HCT116 (cell line): ENCODE measurements around the gene SOX30. TPM values are rescaled to one million over a fixed set of nuclear protein-coding genes. Genes with fewer than 3 reads are reported as not detected.

Experiments
- ATAC-seq: fragments of 200-7000 bp; cut with Tn5 transposase; 2 replicates; pipeline ENCODE4 v1.9.1; 2020; ENCODE audit warnings: mild to moderate bottlenecking, moderate library complexity
- BruUV-seq: library from RNA; stranded (reverse); fragments of 400-500 nt; replicated peaks from 2 replicates; lab custom pipeline; 2021; lab: Mats Ljungman, UMichigan
- CTCF ChIA-PET: fragments of 300-600 bp; sonication (Branson Sonifier 250); formaldehyde crosslinking; loops from one replicate; lab custom pipeline; 2021; ENCODE audit warnings: antibody characterized with exemption; lab: Charles Lee
- POLR2A ChIA-PET: fragments of 300-600, 350-600 bp; sonication (Branson Sonifier 250); formaldehyde crosslinking; loops from one replicate; lab custom pipeline; 2021; ENCODE audit warnings: antibody characterized with exemption; lab: Charles Lee
- RAD21 ChIA-PET, 2 experiments: fragments of 300-600 bp; sonication (Branson Sonifier 250); formaldehyde crosslinking; loops; one replicate each; lab custom pipeline; 2023; ENCODE audit warnings: low total read pairs in 2 of 2; ENCODE audit not compliant: uncharacterized antibody in 2 of 2, unreplicated experiment in 2 of 2, low non-redundant PET in 1 of 2; lab: Charles Lee
- DNase-seq: peaks from one replicate; pipeline ENCODE4 v3.0.0-alpha.2; 2010; ENCODE audit warnings: low read depth, low spot score
- H2AFZ ChIP-seq: fragments of 200-600 bp; shearing (Covaris generic), sonication (generic); 2 replicates; pipeline ENCODE4 v1.6.1; 2017; ENCODE audit warnings: low read depth, mixed run types, mixed read lengths, antibody characterized with exemption, low read length; ENCODE audit not compliant: poor library complexity, severe bottlenecking
- H3K27ac ChIP-seq: 2 replicates; pipeline ENCODE4 v1.5.1; 2012; ENCODE audit warnings: low read depth, low read length
- H3K27me3 ChIP-seq: fragments of 200-600 bp; sonication (generic); 2 replicates; pipeline ENCODE4 v1.6.1; 2016; ENCODE audit warnings: mixed run types, low read length, mixed read lengths; ENCODE audit not compliant: insufficient read depth
- H3K36me3 ChIP-seq, 2 experiments: fragments of 200-500 bp in 1 of 2; fragments of 200-600 bp in 1 of 2; sonication (Bioruptor generic) in 1 of 2; sonication (generic) in 1 of 2; 2 replicates each; pipeline versions ENCODE4 v1.5.1 to v1.6.1; 2014 to 2016; ENCODE audit warnings: low read length in 2 of 2, inconsistent platforms in 1 of 2, mixed read lengths in 1 of 2, mixed run types in 1 of 2; ENCODE audit not compliant: insufficient read depth in 2 of 2, control insufficient read depth in 1 of 2
- H3K4me1 ChIP-seq, 2 experiments: fragments of 200-600 bp in 1 of 2; sonication (generic) in 1 of 2; 2 replicates each; pipeline versions ENCODE4 v1.5.1 to v1.6.1; 2012 to 2017; ENCODE audit warnings: low read length in 2 of 2, inconsistent platforms in 1 of 2, mild to moderate bottlenecking in 1 of 2, mixed read lengths in 1 of 2, mixed run types in 1 of 2, moderate library complexity in 1 of 2; ENCODE audit not compliant: insufficient read depth in 2 of 2, control insufficient read depth in 1 of 2
- H3K4me2 ChIP-seq: fragments of 200-600 bp; sonication (generic); 2 replicates; pipeline ENCODE4 v1.6.1; 2017; ENCODE audit warnings: mixed run types, low read length, mixed read lengths
- H3K4me3 ChIP-seq, 2 experiments: fragments of 200-600 bp in 1 of 2; sonication (generic) in 1 of 2; replicated peaks in 1 of 2; 2 replicates each; pipeline ENCODE4 v1.5.1; 2011 to 2016; ENCODE audit warnings: low read length in 2 of 2, control low read depth in 1 of 2, low read depth in 1 of 2, mild to moderate bottlenecking in 1 of 2, mixed read lengths in 1 of 2, mixed run types in 1 of 2
- H3K79me2 ChIP-seq: fragments of 200-600 bp; sonication (generic); 2 replicates; pipeline ENCODE4 v1.6.1; 2017; ENCODE audit warnings: mild to moderate bottlenecking, mixed run types, low read length, moderate library complexity, mixed read lengths; ENCODE audit not compliant: insufficient read depth
- H3K9ac ChIP-seq: fragments of 200-600 bp; sonication (generic); 2 replicates; pipeline ENCODE4 v1.6.1; 2016; ENCODE audit warnings: low read length, mixed read lengths
- H3K9me2 ChIP-seq: fragments of 200-600 bp; sonication (generic), shearing (Covaris generic); 2 replicates; pipeline ENCODE4 v1.6.1; 2017; ENCODE audit warnings: mixed run types, mild to moderate bottlenecking, moderate library complexity; ENCODE audit not compliant: insufficient read depth
- H3K9me3 ChIP-seq, 2 experiments: fragments of 200-500 bp in 1 of 2; fragments of 200-600 bp in 1 of 2; sonication (Bioruptor generic) in 1 of 2; sonication (generic) in 1 of 2; 2 replicates each; pipeline ENCODE4 v1.6.1; 2014 to 2017; ENCODE audit warnings: low read length in 2 of 2, mixed read lengths in 2 of 2, inconsistent platforms in 1 of 2, low read depth in 1 of 2, mild to moderate bottlenecking in 1 of 2, mixed run types in 1 of 2, moderate library complexity in 1 of 2; ENCODE audit not compliant: control insufficient read depth in 1 of 2, insufficient read depth in 1 of 2
- H4K20me1 ChIP-seq: fragments of 200-600 bp; sonication (generic), shearing (Covaris generic); 2 replicates; pipeline ENCODE4 v1.6.1; 2017; ENCODE audit warnings: mixed run types, mild to moderate bottlenecking, moderate library complexity; ENCODE audit not compliant: insufficient read depth
- CBX3 ChIP-seq: IDR thresholded peaks from 2 replicates; pipeline ENCODE4 v1.6.1; 2012; ENCODE audit warnings: low read depth
- CEBPB ChIP-seq: IDR thresholded peaks from 2 replicates; pipeline ENCODE4 v1.6.1; 2012; ENCODE audit warnings: low read depth
- ELF1 ChIP-seq: IDR thresholded peaks from 2 replicates; pipeline ENCODE4 v1.6.1; 2012; ENCODE audit warnings: low read depth, borderline replicate concordance
- EZH2 ChIP-seq: fragments of 200-600 bp; sonication (generic); IDR thresholded peaks from 2 replicates; pipeline ENCODE4 v1.6.1; 2017; ENCODE audit warnings: antibody characterized with exemption, mixed run types
- JUND ChIP-seq: IDR thresholded peaks from 2 replicates; pipeline ENCODE4 v1.6.1; 2012
- MAX ChIP-seq: IDR thresholded peaks from 2 replicates; pipeline ENCODE4 v1.6.1; 2012
- POLR2A ChIP-seq: IDR thresholded peaks from 2 replicates; pipeline ENCODE4 v1.7.0; 2011; ENCODE audit warnings: borderline replicate concordance; ENCODE audit not compliant: insufficient read depth, insufficient read length; ENCODE audit errors: extremely low read depth
- POLR2AphosphoS5 ChIP-seq: IDR thresholded peaks from 2 replicates; pipeline ENCODE4 v1.6.1; 2011; ENCODE audit warnings: mild to moderate bottlenecking, low read depth, low read length, moderate library complexity
- RAD21 ChIP-seq: IDR thresholded peaks from 2 replicates; pipeline ENCODE4 v1.6.1; 2012; ENCODE audit warnings: low read depth, mild to moderate bottlenecking
- SIN3A ChIP-seq: IDR thresholded peaks from 2 replicates; pipeline ENCODE4 v1.6.1; 2012; ENCODE audit warnings: low read depth
- SRF ChIP-seq: IDR thresholded peaks from 2 replicates; pipeline ENCODE4 v1.6.1; 2012; ENCODE audit warnings: low read depth
- TCF7L2 ChIP-seq: IDR thresholded peaks from 2 replicates; pipeline ENCODE4 v1.7.0; 2011; ENCODE audit warnings: borderline replicate concordance, inconsistent platforms; ENCODE audit not compliant: insufficient read depth, insufficient read length; ENCODE audit errors: extremely low read depth
- YY1 ChIP-seq: IDR thresholded peaks from 2 replicates; pipeline ENCODE4 v1.6.1; 2011; ENCODE audit warnings: low read length, low read depth, moderate library complexity, mild to moderate bottlenecking; ENCODE audit not compliant: insufficient replicate concordance; ENCODE audit errors: extremely low read depth
- ZBTB33 ChIP-seq: IDR thresholded peaks from 2 replicates; pipeline ENCODE4 v1.6.1; 2011; ENCODE audit warnings: mild to moderate bottlenecking, low read length, moderate library complexity; ENCODE audit not compliant: insufficient replicate concordance; ENCODE audit errors: extremely low read depth
- ZNF274 ChIP-seq: fragments of 200-500 bp; sonication (Bioruptor generic); IDR thresholded peaks from 2 replicates; pipeline ENCODE4 v1.6.1; 2014; ENCODE audit warnings: mild to moderate bottlenecking, low read depth, low read length, inconsistent platforms
- intact Hi-C: fragments of 100-400 bp; cut with micrococcal nuclease; formaldehyde crosslinking; loops from 2 replicates; pipeline ENCODE4 v1.10.0; 2022
- total RNA-seq: library from RNA; stranded (reverse); gene quantifications from one replicate; pipeline ENCODE4 v1.2.1, GENCODE V29; 2021; ENCODE audit not compliant: unreplicated experiment

The SOX30 gene
- total RNA-seq, 1 experiment from 2014 or later, result 0.27 TPM

- H3K36me3 ChIP-seq, result no peaks in the 10 kb centered on the region
- H3K4me1 ChIP-seq, result peaks cover under 1 to 18% of the 10 kb centered on the region in 2 experiments; a peak in 3 of 4 replicates
- H3K79me2 ChIP-seq, result no peaks in the 10 kb centered on the region
- TF ChIP-seq CBX3 (no peak), RAD21 (no peak), ELF1 (no peak), YY1 (no peak), ZNF274 (no peak), POLR2A (no peak), SIN3A (no peak), MAX (no peak), JUND (no peak), EZH2 (no peak), SRF (no peak), POLR2AphosphoS5 (no peak), CEBPB (no peak), ZBTB33 (no peak), TCF7L2 (no peak)
- TF ChIP-seq, all 23 proteins: peak for 0
- ChIA-PET POLR2A (no interaction called here), RAD21 (no interaction called here), CTCF (no interaction called here)
- DNase-seq, result no peak
- ATAC-seq, result no peak
- Histone ChIP-seq H4K20me1 (no peaks in the 10 kb centered on the region), H3K4me3 (no peak overlapping the region), H3K9me3 (no peaks in the 10 kb centered on the region), H3K9me2 (no peaks in the 10 kb centered on the region), H3K4me2 (no peak overlapping the region), H3K27ac (no peak overlapping the region), H3K9ac (no peak overlapping the region), H3K27me3 (no peaks in the 10 kb centered on the region), H2AFZ (no peak overlapping the region)
- BruUV-seq, result no TSS peak
- intact Hi-C loops, result no loop called here
Observed at GRCh38 chr5:157597277-157597676, 55.0 kb downstream of the SOX30 start.
